Fibroblast of lung (primary cell): Measurements from ENCODE around the gene XBP1.

Source experiments
- EZH2 ChIP-seq: IDR thresholded peaks from 2 replicates; pipeline ENCODE4 v1.5.1; 2012; ENCODE audit warnings: low read length, control low read depth, mild to moderate bottlenecking; ENCODE audit errors: missing control alignments
- TF ChIP-seq, protein P1 (sequence below), 2 donors: IDR thresholded peaks in 1 of 2; conservative IDR thresholded peaks in 1 of 2; 1 replicate in 1 of 2; 2 replicates in 1 of 2; pipeline ENCODE4 v1.5.1; 2011 to 2012; ENCODE audit warnings: low read length in 2 of 2, control low read depth in 1 of 2, inconsistent platforms in 1 of 2, low read depth in 1 of 2, mild to moderate bottlenecking in 1 of 2

DNA sequence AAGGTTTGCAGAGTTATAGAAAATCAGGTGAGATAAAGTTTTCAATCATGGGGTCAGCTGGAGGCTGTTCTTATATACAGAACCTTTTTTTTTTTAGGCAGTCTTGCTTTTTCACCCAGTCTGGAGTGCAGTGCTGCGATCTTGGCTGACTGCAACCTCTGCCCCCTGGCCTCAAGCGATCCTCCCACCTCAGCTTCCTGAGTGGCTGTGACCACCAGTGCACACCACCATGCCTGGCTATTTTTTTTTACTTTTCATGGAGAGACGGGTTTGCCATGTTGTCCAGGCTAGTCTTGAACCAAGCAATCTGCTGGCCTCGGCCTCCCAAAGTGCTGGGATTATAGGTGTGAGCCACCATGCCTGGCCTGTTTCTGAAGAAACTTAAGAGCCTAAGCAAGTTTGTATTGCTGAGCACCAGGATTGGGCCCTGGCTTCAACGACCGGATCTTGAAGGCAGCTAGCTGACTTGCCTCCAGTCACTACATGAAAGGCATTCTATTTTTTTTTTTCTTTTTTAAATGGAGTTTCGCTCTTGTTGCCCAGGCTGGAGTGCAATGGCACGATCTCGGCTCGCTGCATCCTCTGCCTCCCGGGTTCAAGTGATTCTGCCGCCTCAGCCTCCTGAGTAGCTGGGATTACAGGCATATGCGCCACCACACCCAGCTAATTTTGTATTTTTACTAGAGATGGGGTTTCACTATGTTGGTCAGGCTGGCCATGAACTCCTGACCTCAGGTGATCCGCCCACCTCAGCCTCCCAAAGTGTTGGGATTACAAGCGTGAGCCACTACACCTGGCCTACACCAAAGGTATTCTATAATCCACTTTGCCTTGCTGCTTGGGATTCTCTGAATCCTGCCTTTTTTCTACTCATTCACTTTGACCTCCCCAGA lies 7.6 kb downstream of the XBP1 start:
- TF ChIP-seq, protein P1, sequence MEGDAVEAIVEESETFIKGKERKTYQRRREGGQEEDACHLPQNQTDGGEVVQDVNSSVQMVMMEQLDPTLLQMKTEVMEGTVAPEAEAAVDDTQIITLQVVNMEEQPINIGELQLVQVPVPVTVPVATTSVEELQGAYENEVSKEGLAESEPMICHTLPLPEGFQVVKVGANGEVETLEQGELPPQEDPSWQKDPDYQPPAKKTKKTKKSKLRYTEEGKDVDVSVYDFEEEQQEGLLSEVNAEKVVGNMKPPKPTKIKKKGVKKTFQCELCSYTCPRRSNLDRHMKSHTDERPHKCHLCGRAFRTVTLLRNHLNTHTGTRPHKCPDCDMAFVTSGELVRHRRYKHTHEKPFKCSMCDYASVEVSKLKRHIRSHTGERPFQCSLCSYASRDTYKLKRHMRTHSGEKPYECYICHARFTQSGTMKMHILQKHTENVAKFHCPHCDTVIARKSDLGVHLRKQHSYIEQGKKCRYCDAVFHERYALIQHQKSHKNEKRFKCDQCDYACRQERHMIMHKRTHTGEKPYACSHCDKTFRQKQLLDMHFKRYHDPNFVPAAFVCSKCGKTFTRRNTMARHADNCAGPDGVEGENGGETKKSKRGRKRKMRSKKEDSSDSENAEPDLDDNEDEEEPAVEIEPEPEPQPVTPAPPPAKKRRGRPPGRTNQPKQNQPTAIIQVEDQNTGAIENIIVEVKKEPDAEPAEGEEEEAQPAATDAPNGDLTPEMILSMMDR (conservative IDR thresholded peaks at IDR 0.05 in 1 of 2, IDR thresholded peaks at IDR 0.05 in 1 of 2; ENCODE audit: low read depth in 1 of 2, low read length in 2 of 2), result no peak
- no peak for TF ChIP-seq EZH2
